GM18519 (cell line): Measurements from ENCODE around the gene IFI30.
"Not testable (repeated sequence)": the region's sequence is repeated elsewhere in the genome, so short reads cannot be mapped to it uniquely, and the experiment has no call there.

ENCODE experiments used
- ATAC-seq: cut with Tn5 transposase; IDR thresholded peaks from one replicate; pipeline ENCODE4 v1.9.1; 2021; ENCODE audit warnings: mild to moderate bottlenecking, moderate library complexity; ENCODE audit not compliant: unreplicated experiment, low FRiP score

Gene IFI30

DNA sequence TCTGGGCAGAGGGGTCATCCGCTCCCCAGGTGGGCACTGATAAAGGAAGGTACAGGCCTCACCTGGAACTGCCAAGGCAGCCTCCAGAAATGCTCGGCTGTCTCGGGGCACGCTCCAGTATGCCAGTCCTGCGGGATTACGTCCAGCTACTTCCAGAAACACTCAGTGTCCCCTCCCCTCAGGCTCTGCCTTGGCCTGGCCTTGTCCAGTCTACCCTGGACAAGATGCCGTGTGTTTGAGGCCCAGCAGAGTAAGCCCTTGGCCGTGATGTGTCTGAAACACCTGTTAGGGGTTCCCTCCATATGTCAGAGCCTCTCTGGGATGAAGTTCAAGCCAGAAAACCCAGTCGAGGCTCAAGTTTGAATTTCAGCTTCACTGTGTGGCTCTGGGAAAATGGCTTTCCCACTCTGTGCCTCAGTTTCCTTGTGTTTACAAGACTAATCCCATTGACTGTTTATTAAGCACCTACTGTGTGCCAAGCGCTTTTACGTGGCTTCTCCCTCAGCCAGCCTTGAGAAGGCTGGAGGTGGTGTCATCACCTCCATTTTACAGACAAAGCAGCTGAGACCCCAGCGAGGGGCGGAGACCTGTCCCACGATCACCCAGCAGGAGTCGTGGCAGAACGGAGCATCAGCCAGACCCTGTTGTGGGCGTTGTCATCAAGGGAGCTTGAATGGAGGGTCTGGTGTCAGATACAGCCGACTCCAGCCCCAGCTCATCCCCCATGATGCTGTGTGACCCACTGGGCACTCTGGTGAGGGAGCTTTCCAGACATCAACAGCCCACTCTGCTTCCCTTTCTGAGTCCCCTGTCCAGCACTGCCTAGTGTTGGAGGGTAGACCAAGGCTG, 22.6 kb upstream of the IFI30 start:
- no peak for ATAC-seq

DNA sequence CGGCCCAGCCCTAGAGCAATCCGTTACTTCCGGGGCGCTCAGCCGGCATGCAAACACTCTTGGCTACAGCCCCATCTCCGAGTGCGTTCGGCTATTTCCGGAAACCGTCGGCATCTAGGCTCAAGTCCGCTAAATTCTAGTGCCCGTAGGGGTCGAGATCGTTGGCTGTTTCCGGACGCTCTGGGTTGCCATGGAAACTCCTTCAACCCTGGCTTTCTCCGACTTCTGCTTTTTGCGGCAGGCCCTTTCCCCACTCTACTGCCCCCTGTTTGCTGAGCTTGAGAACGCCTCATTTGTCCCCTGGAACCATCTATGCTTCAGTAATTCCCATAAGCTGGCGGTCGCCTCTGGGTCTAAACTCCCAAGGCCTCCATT, 21.2 kb upstream of the IFI30 start:
- ATAC-seq = peak; percentile 46

GRCh38 chr19:18152817-18153555, 20.6 kb upstream of the IFI30 start, which contains the start of gene PIK3R2:
Gene PIK3R2 (plus strand): TSS chr19:18153163. CDS start chr19:18155880, 2,717 bp downstream.
- ATAC-seq = peak; percentile 61

- no peak for ATAC-seq
Observed at GRCh38 chr19:18153556-18154134, 20.0 kb upstream of the IFI30 start.

DNA sequence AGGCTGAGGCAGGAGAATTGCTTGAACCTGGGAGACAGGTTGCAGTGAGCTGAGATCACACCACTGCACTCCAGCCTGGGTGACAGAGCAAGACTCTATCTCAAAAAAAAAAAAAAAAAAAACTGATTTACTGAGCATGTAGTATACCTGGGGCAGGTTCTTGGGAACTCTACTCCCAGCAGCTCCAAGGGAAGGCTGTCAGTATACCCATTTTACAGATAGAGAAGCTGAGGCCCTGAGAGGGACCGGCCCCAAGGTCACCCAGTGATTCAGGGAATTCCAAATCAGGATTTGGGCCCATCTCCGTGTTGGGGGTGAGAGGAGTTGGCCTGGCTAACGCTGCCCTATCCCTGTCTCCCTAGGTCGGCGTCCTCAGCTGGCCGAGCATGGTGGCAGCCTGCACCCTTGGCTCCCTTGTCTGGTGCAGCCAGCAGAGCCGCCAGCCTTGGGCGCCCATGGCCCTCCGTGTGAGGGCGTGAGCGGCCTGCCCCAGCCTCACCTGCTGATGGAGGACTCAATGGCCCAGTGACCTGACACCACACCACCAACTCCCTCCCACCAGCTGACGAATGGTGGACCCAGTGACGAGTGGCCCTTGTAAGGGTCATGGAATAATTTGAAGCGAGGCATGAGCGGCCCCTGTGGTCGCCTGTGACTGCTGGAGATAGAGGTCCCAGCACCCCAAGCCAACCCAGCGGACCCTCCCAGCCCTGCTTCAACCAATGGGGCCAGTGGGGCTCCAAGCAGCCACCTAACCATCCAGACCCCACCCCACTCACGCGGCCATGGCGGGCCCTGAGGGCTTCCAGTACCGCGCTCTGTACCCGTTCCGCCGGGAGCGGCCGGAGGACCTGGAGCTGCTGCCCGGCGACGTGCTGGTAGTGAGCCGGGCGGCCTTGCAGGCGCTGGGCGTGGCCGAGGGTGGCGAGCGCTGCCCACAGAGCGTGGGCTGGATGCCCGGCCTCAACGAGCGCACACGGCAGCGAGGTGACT, 18.2 kb upstream of the IFI30 start:
- no peak for ATAC-seq

GRCh38 chr19:18156268-18156667, 17.3 kb upstream of the IFI30 start:
- no peak for ATAC-seq

DNA sequence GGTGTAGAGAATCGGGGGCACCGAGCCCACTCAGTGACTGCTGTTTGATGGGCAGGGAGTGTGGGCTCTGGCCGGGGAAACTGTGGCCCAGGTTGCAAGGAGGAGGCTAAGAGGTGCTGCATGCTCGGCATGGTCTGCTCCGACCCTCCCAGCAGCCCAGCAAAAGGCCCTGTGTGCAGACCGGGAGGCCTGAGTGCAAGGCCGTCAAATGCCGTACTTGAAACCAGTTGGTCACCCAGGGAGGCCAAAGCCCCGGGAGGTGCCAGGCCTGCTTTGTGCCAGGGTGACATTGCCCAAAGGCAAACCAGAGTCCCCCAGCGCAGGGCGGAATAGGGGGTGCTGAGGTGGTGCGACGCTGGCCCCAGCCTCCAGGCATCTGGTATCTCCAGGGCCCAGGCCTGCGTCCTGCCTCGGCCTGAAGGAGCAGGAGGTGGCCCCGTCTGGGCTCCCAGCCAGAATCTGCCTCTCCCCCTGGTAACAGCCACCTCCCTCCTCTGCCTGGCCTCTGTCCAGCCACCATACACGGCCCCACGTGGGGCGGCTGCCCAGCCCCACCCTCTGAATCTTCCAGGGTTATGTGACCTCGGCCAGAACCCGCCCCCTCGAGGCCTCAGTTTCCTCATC, 16.7 kb upstream of the IFI30 start:
- no peak for ATAC-seq

GRCh38 chr19:18157465-18158063, 16.0 kb upstream of the IFI30 start:
- no peak for ATAC-seq

GRCh38 chr19:18158467-18158866, 15.1 kb upstream of the IFI30 start:
- ATAC-seq = no peak

GRCh38 chr19:18159059-18159616, 14.5 kb upstream of the IFI30 start:
- not testable (repeated sequence) for ATAC-seq

- no peak for ATAC-seq
Observed at GRCh38 chr19:18159810-18160209, 13.8 kb upstream of the IFI30 start.

GRCh38 chr19:18160493-18160970, 13.1 kb upstream of the IFI30 start:
- ATAC-seq = no peak

DNA sequence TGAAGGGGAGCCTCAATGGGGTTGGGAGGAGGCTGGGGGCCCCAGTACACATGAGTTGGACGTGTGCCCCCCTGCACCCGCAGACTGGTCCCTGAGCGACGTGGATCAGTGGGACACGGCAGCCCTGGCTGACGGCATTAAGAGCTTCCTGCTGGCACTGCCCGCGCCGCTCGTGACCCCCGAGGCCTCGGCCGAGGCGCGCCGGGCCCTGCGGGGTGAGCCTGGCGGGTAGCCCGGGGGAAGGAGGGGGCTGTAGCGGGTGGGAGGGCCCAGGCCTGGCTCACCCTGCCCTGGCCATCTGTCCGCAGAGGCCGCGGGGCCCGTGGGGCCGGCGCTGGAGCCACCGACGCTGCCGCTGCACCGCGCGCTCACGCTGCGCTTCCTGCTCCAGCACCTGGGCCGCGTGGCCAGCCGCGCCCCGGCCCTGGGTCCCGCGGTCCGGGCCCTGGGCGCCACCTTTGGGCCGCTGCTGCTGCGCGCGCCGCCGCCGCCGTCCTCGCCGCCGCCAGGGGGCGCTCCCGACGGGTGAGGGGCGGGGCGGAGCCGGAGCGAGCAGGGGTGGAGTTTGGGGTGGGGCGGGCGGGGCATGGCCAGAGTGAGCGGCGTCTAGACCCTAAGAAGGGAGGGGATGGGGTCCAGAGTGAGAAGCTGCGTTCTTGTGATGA, 12.5 kb upstream of the IFI30 start:
- ATAC-seq = no peak

- no peak for ATAC-seq
Observed at GRCh38 chr19:18161636-18162002, 12.0 kb upstream of the IFI30 start.

GRCh38 chr19:18164072-18164471, 9.5 kb upstream of the IFI30 start:
- no peak for ATAC-seq

GRCh38 chr19:18165794-18166544, 7.6 kb upstream of the IFI30 start:
- ATAC-seq = no peak

DNA sequence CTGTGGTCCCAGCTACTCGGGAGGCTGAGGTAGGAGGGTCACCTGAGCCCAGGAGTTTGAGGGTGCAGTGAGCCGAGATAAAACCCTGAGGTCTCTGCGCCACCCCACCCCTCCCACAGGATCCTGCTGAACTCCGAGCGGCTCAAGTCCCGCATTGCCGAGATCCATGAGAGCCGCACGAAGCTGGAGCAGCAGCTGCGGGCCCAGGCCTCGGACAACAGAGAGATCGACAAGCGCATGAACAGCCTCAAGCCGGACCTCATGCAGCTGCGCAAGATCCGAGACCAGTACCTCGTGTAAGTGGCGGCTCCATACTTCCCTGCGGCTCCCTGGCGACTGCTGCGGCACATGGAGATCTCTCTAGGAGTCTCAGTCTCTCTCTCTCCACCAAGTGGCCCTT, 6.6 kb upstream of the IFI30 start:
- no peak for ATAC-seq
